NCI-H748 (cell line): ENCODE measurements around the gene GIMAP1.

Experiments used
- DNase-seq: peaks from one replicate; lab custom pipeline; 2025; ENCODE audit not compliant: unreplicated experiment; lab: John Stamatoyannopoulos, UW

GIMAP1 gene

DNA sequence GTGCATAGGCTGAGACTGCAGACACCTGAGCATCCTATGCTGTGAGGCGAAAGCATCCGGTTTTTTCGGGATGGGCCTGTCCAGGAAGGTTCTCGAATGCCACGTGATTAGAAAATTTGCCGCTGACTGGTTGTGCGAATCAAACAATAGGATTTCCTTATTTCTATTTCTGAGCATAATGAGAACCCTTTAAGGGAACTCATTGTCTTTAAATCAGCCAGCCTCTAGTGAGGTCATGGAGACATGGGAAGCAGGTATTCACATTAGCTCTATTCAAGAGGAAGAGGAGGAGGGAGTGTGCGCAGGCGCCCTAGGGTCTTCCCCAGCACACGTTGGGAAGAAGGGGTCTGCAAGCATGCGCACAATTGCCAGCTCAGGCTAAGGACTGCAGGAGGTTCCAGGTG, 5.6 kb downstream of the GIMAP1 start:
- DNase-seq = no peak

GRCh38 chr7:150722431-150722931, 6.1 kb downstream of the GIMAP1 start:
- no peak for DNase-seq

DNA sequence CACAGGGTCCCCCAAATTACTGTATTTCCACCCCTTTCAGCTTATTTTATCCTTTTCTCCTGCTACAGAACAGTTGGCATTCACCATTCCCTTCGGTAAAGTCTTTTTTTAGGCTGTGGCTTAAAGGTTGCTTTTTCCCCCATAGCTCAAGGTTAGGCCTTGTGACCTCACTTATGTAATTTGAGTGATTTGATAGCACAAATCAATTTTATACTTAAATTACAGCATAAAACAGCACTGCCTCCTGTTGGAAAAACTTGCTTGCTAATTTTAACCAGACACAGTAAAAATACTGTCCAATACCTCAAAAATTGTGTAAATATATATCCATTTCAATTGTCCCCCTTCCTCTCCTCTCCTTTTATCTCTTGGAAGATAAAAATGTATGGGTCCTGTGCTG, 7.1 kb downstream of the GIMAP1 start:
- DNase-seq = no peak

- no peak for DNase-seq
Observed at GRCh38 chr7:150727381-150727780, 11.0 kb downstream of the GIMAP1 start.

DNA sequence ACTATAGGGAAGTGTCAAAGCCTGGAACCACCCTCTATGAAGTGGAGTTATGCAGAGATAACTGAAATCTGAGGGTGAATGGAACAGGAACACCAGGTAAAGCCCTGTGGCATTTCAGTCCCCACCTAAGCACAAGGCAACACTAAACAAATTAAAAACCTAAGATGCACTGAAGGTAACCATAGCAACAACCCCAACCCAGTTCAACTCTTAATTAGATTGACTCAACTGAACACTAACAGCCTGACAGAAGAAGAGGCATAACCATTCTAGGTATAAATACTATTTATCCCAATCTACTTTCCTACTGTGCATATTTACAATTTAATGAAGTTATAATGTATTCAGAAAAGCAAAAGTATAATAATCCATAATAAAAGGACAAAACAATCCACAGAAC, 11.6 kb downstream of the GIMAP1 start:
- no peak for DNase-seq

- no peak for DNase-seq
Observed at GRCh38 chr7:150728609-150729008, 12.2 kb downstream of the GIMAP1 start.

GRCh38 chr7:150731916-150732315, 15.5 kb downstream of the GIMAP1 start:
- no peak for DNase-seq

DNA sequence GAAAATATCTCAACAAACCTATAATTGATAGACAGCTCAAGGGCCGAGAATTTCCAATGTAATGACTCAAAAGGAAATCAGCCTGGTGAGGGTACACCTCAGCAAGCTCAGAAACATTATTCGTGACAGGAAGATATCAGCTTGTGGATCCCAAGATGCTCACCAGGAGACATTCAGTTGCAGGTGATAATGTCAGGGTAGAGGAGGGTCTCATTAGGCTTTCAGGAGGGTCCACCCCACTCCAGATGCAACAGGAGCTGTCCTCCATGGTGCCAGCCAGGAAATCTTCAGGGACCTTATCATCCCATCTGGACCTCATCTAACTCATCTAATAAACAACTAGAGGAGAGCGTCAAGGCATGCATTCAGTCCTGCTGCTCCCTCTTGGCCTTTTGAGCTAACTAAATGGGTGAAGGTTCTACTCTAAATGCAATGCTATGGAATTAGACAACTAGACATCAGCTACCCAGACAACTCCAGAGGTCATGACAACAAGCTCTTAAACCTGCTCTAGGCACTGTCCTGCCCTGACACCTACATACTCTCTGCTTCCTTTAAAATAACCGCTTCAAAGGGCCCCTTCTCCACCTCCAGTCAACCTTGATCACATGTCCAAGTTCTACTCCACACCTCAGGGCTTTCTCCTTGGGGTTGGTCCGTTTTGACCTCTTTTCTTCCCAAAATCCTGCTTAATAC, 16.5 kb downstream of the GIMAP1 start:
- no peak for DNase-seq

DNA sequence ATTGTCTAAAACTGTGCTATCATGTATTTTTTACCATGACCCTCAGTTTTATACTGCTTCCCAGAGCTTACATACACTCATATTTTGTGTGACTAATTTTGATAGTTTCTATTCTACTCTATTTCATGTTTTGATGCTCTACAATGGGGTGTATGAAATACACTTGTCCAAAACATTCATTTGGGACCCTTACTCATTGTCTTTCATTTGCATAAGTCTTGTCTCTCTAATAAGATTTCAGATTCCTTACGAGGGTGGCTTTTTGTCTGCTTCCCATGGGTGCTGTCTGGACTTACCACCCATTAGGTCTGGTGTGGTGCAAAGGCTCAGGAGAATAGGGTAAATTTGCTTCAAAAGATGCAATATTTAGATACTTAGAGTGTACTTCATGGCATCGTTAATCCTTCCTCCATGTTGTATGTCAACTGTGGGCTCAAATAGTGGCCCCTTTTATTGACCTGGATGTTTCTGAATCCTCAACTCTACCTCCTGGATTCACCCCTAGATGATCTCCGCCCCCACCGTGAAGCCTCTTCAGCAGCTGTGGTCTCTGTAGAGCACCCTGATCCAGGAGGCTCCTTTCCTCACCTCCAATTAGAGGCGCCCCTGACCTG, 17.2 kb downstream of the GIMAP1 start:
- DNase-seq = no peak

GRCh38 chr7:150734254-150734653, 17.8 kb downstream of the GIMAP1 start:
- DNase-seq = no peak

DNA sequence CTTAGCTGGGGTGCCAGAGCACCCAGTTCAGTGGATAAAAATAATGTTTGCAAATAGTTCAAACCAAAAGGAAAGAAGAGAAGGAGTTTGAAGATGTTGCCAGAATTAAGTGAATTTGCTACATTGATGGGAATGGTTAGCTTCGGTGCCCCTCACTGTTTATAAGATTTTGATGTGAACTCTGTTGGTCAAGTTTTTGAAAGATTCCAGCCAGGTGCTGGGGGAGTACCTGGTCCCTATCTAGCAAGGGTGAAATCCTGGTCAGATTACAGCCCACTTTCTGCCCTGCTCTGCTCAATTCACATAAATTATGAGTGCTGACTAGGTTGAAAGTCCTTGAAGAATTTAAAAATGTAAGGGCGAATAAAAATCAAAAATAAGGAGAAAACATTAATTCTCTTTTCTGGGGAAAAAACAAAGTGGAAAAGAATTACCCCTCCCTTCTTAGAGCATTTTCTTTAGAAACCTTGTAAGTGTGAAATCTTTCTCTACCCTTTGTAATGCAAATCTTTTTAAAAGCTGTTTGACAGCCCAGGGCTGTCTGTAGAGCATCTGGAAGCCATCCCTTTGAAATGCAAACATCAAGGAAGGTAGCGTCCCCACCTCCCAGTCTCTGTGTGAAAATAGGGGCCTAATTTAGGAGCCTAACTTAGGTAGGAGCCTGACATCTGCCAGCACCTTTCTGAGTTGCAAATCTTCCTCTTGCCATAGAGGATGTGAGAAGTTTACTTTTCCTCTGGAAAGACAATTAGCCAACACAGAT, 19.4 kb downstream of the GIMAP1 start:
- DNase-seq = no peak

DNA sequence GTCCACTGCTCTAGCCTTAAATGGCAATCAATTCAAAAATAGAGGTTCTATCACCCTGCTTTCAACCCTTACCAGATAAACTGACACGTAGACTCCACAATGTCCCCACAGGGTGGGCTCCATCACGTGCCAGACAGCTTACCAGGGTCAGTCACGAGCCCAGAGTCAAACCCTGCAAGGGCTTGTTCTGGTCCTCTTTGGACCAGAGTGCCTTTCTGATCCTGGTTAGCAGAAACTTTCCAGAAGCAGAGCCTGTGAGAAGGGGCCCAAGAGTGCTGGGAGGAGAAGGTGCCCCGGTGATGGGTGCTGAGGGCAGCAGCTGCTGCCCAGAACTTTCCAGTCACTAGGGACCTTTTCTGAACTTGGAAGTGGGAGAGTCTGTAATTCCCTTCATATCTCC, 20.5 kb downstream of the GIMAP1 start:
- DNase-seq = no peak

GRCh38 chr7:150737265-150738055, 21.0 kb downstream of the GIMAP1 start, which contains the start of gene GIMAP5:
Gene GIMAP5, plus strand, starts transcription at chr7:150737418. Its CDS starts 3,467 bp downstream, at chr7:150740885.
- no peak for DNase-seq

- DNase-seq = no peak
Observed at GRCh38 chr7:150738092-150738491, 21.7 kb downstream of the GIMAP1 start.

GRCh38 chr7:150738591-150739001, 22.2 kb downstream of the GIMAP1 start:
- no peak for DNase-seq

DNA sequence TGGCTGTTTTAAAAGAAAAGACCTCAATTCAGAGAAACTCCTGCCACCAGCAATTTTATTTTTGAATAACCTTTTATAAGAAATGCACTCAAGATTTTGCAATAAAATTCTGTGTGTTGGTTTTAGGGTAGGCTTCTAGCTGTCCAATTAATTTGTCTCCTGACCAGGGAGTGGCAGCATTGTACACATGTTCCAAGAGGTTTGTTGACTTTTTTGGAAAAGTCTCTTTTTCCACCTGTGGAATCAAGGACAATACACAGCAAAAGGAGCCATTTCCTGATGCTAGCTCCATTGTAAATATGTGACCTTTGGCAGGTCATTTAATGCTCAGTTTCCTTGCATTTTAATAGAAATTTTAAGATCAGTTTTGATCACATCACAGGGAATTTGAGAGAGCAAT, 22.6 kb downstream of the GIMAP1 start:
- peak; percentile 20 for DNase-seq

- no peak for DNase-seq
Observed at GRCh38 chr7:150740053-150740452, 23.6 kb downstream of the GIMAP1 start.

GRCh38 chr7:150742286-150742968, 26.0 kb downstream of the GIMAP1 start:
- no peak for DNase-seq

- no peak for DNase-seq
Observed at GRCh38 chr7:150744041-150744656, 27.7 kb downstream of the GIMAP1 start.

GRCh38 chr7:150745086-150745485, 28.7 kb downstream of the GIMAP1 start:
- no peak for DNase-seq
